NB4 (cell line): ENCODE results near the gene GRID1.

ENCODE experiments used
- MYC ChIP-seq: IDR thresholded peaks from 2 replicates; pipeline ENCODE4 v1.6.1; 2011; ENCODE audit warnings: low read depth, low read length
- POLR2A ChIP-seq: IDR thresholded peaks from 2 replicates; pipeline ENCODE4 v1.6.1; 2011; ENCODE audit warnings: mild to moderate bottlenecking; ENCODE audit not compliant: insufficient read length; ENCODE audit errors: extremely low read depth
- TF ChIP-seq, protein P1 (sequence below): IDR thresholded peaks from one replicate; pipeline ENCODE4 v1.5.1; 2012; ENCODE audit warnings: low read depth, low read length
- TF ChIP-seq, protein P2 (sequence below): IDR thresholded peaks from 2 replicates; pipeline ENCODE4 v1.6.1; 2011; ENCODE audit warnings: low read depth, low read length

DNA sequence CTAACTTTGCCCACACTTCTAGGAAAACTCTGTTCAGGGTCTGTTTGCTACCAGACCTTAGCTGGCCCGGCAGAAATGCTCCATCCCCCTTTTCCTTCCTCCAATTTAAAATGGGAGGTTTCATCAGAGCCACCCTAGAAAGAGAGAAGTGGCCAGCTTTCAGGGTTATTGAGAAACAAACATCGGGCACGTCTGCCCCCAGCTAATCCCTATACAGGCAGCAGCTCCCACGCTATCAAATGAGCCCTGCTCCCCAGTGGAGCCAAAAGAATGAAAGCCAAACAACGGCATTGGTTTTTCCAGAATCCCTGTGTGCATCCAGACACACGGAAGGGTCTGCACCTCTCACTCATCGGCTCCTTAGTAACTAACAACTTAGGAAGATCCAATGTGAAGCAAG is 132.5 kb downstream of the GRID1 start:
- TF ChIP-seq, protein P1, sequence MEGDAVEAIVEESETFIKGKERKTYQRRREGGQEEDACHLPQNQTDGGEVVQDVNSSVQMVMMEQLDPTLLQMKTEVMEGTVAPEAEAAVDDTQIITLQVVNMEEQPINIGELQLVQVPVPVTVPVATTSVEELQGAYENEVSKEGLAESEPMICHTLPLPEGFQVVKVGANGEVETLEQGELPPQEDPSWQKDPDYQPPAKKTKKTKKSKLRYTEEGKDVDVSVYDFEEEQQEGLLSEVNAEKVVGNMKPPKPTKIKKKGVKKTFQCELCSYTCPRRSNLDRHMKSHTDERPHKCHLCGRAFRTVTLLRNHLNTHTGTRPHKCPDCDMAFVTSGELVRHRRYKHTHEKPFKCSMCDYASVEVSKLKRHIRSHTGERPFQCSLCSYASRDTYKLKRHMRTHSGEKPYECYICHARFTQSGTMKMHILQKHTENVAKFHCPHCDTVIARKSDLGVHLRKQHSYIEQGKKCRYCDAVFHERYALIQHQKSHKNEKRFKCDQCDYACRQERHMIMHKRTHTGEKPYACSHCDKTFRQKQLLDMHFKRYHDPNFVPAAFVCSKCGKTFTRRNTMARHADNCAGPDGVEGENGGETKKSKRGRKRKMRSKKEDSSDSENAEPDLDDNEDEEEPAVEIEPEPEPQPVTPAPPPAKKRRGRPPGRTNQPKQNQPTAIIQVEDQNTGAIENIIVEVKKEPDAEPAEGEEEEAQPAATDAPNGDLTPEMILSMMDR, result no peak
- TF ChIP-seq, protein P2, sequence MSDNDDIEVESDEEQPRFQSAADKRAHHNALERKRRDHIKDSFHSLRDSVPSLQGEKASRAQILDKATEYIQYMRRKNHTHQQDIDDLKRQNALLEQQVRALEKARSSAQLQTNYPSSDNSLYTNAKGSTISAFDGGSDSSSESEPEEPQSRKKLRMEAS, result no peak
- TF ChIP-seq POLR2A (no peak), MYC (no peak)
